ENCODE results near the gene GLI1.

GRCh38 chr12:57516617-57517153 lies 57.1 kb downstream of the GLI1 start:
- TF ChIP-seq CTCF (IDR thresholded peaks at IDR 0.05) (no peak), POLR2AphosphoS5 (IDR thresholded peaks at IDR 0.05) (no peak), POLR2A (IDR thresholded peaks at IDR 0.05) (no peak)
